ELR (cell line): ENCODE results near the gene TBX1.

Experiments
- DNase-seq: peaks from one replicate; pipeline ENCODE4 v3.0.0-alpha.2; 2015; ENCODE audit warnings: low read depth

Gene TBX1

GRCh38 chr22:19753996-19754700, 6.4 kb upstream of the TBX1 start:
- DNase-seq = no peak

- DNase-seq = no peak
Observed at GRCh38 chr22:19754701-19755144, 5.9 kb upstream of the TBX1 start.

GRCh38 chr22:19755145-19755710, 5.3 kb upstream of the TBX1 start:
- no peak for DNase-seq

- DNase-seq = peak; percentile 28
Observed at GRCh38 chr22:19755722-19756287, 4.8 kb upstream of the TBX1 start.

GRCh38 chr22:19756288-19757128, 4.1 kb upstream of the TBX1 start:
- peak; percentile 64 for DNase-seq

GRCh38 chr22:19757140-19757984, 3.2 kb upstream of the TBX1 start:
- DNase-seq = no peak

GRCh38 chr22:19757985-19758895, 2.3 kb upstream of the TBX1 start:
- DNase-seq = no peak

- no peak for DNase-seq
Observed at GRCh38 chr22:19758896-19759426, 1.6 kb upstream of the TBX1 start.

GRCh38 chr22:19759427-19760057, 1.0 kb upstream of the TBX1 start:
- no peak for DNase-seq

- no peak for DNase-seq
Observed at GRCh38 chr22:19760951-19761724, 560 bp downstream of the TBX1 start.

- no peak for DNase-seq
Observed at GRCh38 chr22:19761725-19762567, 1.4 kb downstream of the TBX1 start.

- no peak for DNase-seq
Observed at GRCh38 chr22:19762568-19763457, 2.2 kb downstream of the TBX1 start.

- no peak for DNase-seq
Observed at GRCh38 chr22:19763458-19764298, 3.1 kb downstream of the TBX1 start.

GRCh38 chr22:19764299-19764593, 3.7 kb downstream of the TBX1 start:
- no peak for DNase-seq

GRCh38 chr22:19764636-19765476, 4.3 kb downstream of the TBX1 start:
- DNase-seq = no peak
